ENCODE results near the gene CTNNA1.

The CTNNA1 gene

DNA sequence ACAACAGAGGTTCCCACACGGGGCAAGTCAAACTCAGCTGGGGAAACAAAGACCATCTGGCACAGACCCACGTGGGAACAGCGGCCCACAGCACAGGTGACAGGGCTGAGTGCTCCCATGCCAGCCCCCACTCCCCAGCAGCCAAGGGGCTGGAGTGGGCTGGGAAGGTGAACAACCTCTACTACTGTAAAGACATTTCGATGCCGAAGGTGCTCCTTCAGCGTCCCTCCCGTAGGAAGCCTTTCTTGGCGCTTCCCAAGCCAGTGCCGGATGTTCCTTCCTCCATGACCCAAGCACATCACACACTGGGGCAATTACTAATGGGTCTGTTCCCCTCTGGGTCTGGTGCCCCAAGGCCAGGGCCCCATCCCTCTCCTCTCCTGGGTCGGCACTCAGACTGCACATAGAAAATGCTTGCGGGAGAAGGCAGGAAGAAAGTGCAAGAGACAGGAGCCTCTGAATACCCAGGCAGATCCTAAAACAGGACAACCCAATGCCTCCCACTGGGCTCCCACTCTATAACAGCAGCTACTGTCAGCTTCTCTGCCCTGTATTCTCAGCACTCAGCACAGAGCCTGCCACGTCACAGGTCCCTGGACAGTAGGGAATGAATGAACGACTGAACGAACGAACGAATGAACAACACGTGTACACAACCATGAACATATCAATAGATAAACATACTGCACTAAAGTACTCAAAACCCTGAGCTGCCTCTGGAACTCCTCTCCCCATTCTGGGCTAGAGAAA lies 198.9 kb downstream of the CTNNA1 start:
- no peak for DNase-seq

GRCh38 chr5:138952962-138953361 lies 199.7 kb downstream of the CTNNA1 start:
- DNase-seq: no peak

DNA sequence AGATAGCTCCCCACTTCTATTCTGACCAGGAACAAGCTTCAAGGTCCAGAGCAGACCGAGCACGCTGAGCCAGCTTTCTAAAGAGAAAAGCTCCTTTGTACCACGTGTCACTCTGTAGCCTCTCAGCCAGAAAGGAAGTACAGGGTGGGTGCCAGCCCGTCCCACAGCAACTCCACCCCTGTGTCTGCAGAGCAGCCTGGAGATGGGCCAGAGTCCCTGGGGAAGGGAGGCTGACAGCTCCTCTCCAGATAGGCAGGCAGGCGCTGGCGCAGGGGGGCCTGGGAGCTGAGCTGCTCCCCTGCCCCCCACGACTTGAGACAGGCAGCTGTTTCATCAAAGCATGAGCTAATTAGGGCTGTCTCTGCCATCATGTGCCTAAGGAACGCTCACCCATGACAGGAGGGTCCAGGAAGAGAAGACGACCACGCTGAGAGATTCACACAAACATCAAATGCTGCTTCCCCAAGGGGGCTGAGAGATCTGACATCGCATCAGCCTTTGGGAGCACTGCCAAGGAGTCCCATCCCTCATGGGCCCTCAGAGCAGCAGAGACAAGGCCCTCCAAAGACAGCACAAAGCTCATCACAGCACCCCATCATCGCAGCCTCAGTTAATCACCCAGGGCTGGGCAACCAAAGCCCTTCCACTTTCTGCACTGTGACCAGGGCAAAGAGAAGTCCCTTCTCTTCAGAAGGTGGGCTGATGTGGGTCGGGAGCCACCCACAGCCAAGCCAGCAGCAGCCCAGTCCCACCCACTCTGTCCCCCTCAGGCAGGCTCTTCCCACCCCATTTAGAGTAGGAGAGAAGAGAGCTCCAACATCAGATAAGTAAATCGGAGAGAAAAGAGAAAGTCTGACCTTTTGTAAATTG lies 200.4 kb downstream of the CTNNA1 start:
- DNase-seq: no peak

DNA sequence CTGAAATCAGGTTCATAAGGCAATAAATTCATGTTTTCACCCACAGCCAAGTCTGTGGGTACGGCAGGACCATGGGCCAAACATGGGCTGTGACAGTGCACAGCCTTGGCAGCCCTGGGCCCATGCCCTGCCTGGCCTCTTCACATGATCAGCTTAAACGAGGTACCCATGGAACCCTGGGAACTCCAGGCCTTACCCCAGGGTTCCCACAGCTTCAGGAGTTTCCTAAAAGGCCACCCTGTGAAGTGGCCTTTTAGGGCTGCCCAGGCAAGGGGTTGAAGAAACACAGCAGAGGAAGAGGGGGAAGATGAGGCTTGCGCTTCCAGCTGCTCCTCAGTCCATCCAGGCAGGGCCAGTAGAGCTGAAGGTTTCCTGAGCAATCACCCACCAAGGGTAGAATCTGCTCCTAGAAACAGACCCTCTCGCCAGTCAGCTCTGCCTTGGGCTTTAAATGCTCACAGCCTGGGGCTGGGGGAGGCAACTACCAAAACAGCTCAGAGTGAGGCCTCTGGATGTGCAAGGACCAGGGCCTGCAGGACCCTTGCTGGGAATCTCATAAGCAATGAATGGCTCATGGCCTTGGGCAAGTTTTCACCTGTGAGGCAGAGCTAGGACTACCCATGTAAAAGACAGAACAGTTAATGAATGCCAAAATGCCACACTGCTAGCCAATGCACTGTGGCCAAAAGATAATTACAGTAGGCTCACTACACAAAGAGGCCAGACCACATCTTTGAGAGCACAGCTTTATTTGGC lies 201.2 kb downstream of the CTNNA1 start:
- no peak for DNase-seq

DNA sequence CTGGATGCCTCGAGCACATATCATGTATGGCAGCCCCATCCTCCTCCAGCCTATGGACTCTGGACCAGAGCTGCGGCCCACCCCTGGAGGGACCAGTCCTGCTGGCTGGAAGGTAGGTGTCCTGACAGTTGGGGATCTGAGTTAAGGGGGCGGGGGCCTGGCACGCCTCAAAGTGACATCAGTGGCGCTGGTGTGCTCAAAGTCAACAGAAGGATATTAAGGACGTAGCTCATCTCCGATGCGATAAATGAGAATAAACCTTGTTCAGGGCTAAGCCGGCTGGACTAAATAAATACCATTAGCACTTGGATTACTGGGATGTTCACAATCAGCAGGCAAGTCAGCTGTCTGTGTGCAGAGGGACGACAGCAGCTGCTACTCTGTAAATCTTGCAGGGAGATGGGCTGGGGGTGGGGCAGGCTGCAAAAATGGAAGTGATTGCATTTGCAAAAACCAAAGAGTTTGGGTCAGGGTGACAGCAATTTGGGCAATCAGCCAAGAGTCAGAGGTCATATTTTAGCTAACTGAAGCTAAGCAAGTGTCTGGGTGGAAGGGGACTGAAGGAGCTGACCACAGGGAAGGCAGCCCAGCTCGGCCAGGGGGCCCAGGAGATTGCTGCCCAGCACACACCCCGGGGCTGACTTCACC lies 201.9 kb downstream of the CTNNA1 start:
- DNase-seq: no peak

GRCh38 chr5:138955671-138956295 lies 202.6 kb downstream of the CTNNA1 start:
- DNase-seq: no peak

GRCh38 chr5:138956801-138957200 lies 203.6 kb downstream of the CTNNA1 start:
- no peak for DNase-seq

DNA sequence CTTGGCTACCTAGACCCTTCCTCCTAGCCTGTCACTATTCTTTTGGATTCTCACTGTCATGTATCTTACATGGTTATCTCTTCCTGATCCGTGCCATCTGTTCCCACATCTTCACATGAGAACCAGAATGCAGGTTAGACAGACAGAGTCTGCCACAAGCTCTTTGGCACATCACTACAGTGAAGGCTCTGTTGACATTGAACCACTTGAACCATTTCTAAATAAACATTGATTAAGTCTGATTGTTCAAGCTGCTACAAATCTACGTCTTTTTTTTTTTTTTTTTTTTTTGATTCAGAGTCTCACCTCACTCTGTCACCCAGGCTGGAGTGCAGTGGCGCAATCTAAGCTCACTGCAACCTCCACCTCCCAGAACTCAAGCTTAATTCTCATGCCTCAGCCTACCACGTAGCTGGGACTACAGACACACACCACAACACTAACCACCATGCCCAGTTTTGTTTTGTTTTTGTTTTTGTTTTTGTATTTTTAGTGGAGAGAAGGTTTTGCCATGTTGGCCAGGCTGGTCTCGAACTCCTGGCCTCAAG lies 207.0 kb downstream of the CTNNA1 start:
- DNase-seq: no peak

GRCh38 chr5:138961221-138961620 lies 208.0 kb downstream of the CTNNA1 start:
- no peak for DNase-seq

- DNase-seq: no peak
These were observed 208.5 kb downstream of the CTNNA1 start for GRCh38 chr5:138961729-138962128.

- DNase-seq: no peak
These were observed 209.6 kb downstream of the CTNNA1 start for GRCh38 chr5:138962614-138963370.

DNA sequence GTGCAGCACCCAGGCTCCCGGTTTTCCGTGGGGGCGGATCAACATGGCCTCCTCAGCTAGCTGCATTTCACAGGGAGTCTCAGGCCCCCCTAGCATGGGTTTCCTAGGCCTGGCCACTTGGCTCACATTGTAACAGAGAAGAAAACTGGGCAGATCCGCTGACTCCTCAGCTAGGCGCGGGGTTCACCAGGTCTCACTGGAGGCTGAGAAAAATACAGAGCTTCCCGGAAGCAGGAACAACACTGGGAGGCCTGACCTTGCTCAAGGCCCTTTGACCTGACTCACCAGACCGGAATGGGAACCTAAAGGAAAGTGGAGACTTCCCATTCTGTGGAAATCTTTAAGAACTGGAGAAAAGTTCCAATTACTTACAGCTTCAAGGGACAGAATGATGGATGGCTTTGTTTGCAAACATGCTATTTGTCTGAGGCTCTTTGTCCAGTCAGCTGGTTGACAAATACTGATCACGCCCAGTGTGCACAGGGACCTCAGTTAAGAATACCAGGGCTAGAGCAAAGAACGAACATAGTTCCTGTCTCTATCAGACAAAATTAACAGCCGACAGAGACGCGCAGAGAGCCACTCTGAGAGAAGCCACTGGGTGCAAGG lies 210.6 kb downstream of the CTNNA1 start:
- no peak for DNase-seq

GRCh38 chr5:138964647-138965201 lies 211.5 kb downstream of the CTNNA1 start:
- no peak for DNase-seq

GRCh38 chr5:138965626-138966025 lies 212.4 kb downstream of the CTNNA1 start:
- DNase-seq: no peak

DNA sequence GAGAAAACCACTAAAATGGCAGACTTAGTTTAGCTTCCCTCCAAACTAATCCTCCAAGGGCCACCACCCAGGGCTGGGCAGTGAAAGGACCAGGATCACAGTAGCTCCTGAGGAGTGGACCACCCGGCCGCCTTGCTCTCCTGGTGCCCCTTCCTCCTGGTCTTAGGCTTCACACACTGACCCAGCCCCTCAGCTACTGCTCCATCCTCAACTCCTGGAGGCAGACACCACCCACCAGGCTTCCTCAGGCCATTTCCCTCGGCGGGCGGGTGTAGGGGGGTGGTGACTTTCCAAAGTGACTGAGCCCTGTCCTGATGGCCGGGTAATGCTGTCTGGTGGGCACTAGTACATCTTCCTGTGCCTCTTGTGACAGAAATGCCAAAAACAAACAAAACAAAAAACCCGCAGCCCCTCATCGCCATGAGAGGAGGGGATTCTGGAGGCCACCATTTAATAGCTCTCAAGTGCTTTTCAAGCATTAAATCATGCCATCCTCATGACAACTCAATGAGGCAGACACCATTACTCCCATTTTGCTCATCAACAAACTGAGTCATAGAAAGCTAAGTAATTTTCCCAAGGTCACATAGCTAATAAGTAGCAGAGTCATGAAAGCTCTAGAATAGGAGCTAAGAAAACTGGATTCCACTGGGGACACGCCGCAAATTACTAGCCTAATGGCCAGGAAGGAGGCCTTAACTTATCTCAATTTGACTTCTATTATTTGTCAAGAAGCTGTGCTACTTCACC lies 213.2 kb downstream of the CTNNA1 start:
- DNase-seq: no peak

DNA sequence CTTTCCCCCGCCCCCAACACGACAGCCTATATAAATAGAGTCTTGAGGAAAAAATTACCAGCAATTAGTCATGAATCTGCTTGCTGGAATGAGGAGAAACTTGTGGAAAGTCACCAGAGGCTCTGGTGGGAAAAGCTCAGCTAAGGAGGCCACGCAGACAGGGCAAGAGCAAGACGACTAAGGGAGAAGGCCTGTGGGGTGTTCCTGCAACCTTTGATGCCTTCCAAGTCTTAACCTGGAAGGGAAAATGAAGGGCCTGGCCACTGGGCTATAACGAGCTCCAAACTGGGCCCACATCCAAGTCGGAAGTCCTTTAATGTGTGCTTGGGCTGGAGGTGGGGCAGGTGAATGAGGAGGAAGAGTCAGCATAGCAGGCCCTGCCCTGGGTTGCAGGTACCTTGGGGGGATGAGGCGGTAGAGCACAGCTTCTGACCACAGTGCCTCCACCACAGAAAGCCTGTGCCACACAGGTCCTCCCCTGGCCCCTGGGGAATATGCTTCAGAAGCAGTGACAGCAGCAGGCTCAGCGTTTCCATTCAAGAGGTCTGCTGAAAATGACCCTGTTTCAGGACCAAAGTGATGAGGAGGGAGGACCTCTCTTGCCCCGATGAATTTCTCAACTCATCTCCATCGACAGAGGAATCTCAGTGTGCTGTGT lies 214.7 kb downstream of the CTNNA1 start:
- no peak for DNase-seq

GRCh38 chr5:138968601-138969000 lies 215.4 kb downstream of the CTNNA1 start:
- no peak for DNase-seq

GRCh38 chr5:138969323-138970002 lies 216.2 kb downstream of the CTNNA1 start:
- DNase-seq: no peak

- DNase-seq: no peak
These were observed 219.0 kb downstream of the CTNNA1 start for GRCh38 chr5:138972230-138972629.
